Cardiac fibroblast (primary cell): ENCODE measurements around the gene ADCY1.
A peak's percentile ranks its signal among the peaks of the same experiment; 100 is the strongest.
"Not testable (repeated sequence)": the region's sequence is repeated elsewhere in the genome, so short reads cannot be mapped to it uniquely, and the experiment has no call there.

Source experiments
- DNase-seq, 2 donors: peaks; one replicate each; pipeline versions ENCODE4 v3.0.0 to v3.0.0-alpha.2; 2010; ENCODE audit warnings: low read depth in 2 of 2
- H3K4me3 ChIP-seq, 2 donors: replicated peaks in 1 of 2; 1 replicate in 1 of 2; 2 replicates in 1 of 2; pipeline ENCODE4 v1.5.1; 2011; ENCODE audit warnings: low read depth in 2 of 2, low read length in 2 of 2, mild to moderate bottlenecking in 2 of 2, moderate library complexity in 1 of 2
- CTCF ChIP-seq: IDR thresholded peaks from one replicate; pipeline ENCODE4 v1.5.1; 2011; ENCODE audit warnings: low read depth, mild to moderate bottlenecking, low read length, inconsistent platforms

The ADCY1 gene

GRCh38 chr7:45573661-45574415, at the start of gene ADCY1:
Gene ADCY1, plus strand, starts transcription at chr7:45574368. Its CDS starts 176 bp downstream, at chr7:45574544.
- no peak for TF ChIP-seq CTCF
- peak within 1 kb of the TSS; percentile 17 to 37 for H3K4me3 ChIP-seq
- DNase-seq = no peak

- no peak for DNase-seq
- no peak for TF ChIP-seq CTCF
- H3K4me3 ChIP-seq = no peak overlapping the region
Measured at GRCh38 chr7:45524445-45524844, 49.7 kb upstream of the ADCY1 start.

- DNase-seq = no peak
- H3K4me3 ChIP-seq = no peak overlapping the region
- no peak for TF ChIP-seq CTCF
Measured at GRCh38 chr7:45525057-45525456, 49.1 kb upstream of the ADCY1 start.

GRCh38 chr7:45543473-45543872, 30.7 kb upstream of the ADCY1 start:
- no peak overlapping the region for H3K4me3 ChIP-seq
- no peak for TF ChIP-seq CTCF
- DNase-seq = no peak

- not testable (repeated sequence) for DNase-seq, H3K4me3 ChIP-seq
Measured at GRCh38 chr7:45545105-45545710, 29.0 kb upstream of the ADCY1 start.

- DNase-seq = not testable (repeated sequence)
Measured at GRCh38 chr7:45548917-45549316, 25.3 kb upstream of the ADCY1 start.

GRCh38 chr7:45563401-45563800, 10.8 kb upstream of the ADCY1 start:
- DNase-seq = no peak
- no peak for TF ChIP-seq CTCF

More at GRCh38 chr7:45548917-45549316, 25.3 kb upstream of the ADCY1 start:
- H3K4me3 ChIP-seq = not testable (repeated sequence)

More at GRCh38 chr7:45563401-45563800, 10.8 kb upstream of the ADCY1 start:
- H3K4me3 ChIP-seq = no peak overlapping the region
